ENCODE measurements around the gene UBE2D2.

Gene UBE2D2

GRCh38 chr5:139561655-139562451, 714 bp downstream of the UBE2D2 start:
- peak; percentile 60 for ATAC-seq
- TF ChIP-seq CSRNP3 (CRISPR knock-in tag; IDR thresholded peaks at IDR 0.05) = no peak
- TF ChIP-seq PATZ1 (CRISPR knock-in tag; IDR thresholded peaks at IDR 0.05; ENCODE audit: borderline replicate concordance) = no peak
- TF ChIP-seq TCF4 (CRISPR knock-in tag; IDR thresholded peaks at IDR 0.05; ENCODE audit: borderline replicate concordance) = no peak
- no peak for TF ChIP-seq ISL1 (CRISPR knock-in tag; IDR thresholded peaks at IDR 0.05)
- TF ChIP-seq RARB (CRISPR knock-in tag; IDR thresholded peaks at IDR 0.05) = no peak
- no peak for TF ChIP-seq ZFP3 (CRISPR knock-in tag; IDR thresholded peaks at IDR 0.05)
- no peak for TF ChIP-seq POU6F1 (CRISPR knock-in tag; IDR thresholded peaks at IDR 0.05; ENCODE audit: borderline replicate concordance, low read depth)
- no peak for TF ChIP-seq CSDC2 (CRISPR knock-in tag; IDR thresholded peaks at IDR 0.05)
- no peak for TF ChIP-seq OSR1 (CRISPR knock-in tag; IDR thresholded peaks at IDR 0.05)
- TF ChIP-seq ZNF70 (CRISPR knock-in tag; IDR thresholded peaks at IDR 0.05) = no peak
- no peak for TF ChIP-seq ZNF8 (CRISPR knock-in tag; IDR thresholded peaks at IDR 0.05)
- TF ChIP-seq BACH2 (CRISPR knock-in tag; IDR thresholded peaks at IDR 0.05; ENCODE audit: borderline replicate concordance) = no peak
- no peak for TF ChIP-seq CREB5 (CRISPR knock-in tag; IDR thresholded peaks at IDR 0.05; ENCODE audit: low read depth)
- no peak for TF ChIP-seq ZNF565 (CRISPR knock-in tag; conservative IDR thresholded peaks at IDR 0.05; ENCODE audit: low read depth)
- no peak for TF ChIP-seq ESRRG (CRISPR knock-in tag; IDR thresholded peaks at IDR 0.05)
- no peak for TF ChIP-seq ZFP30 (CRISPR knock-in tag; IDR thresholded peaks at IDR 0.05)
- TF ChIP-seq ZC3H10 (CRISPR knock-in tag; IDR thresholded peaks at IDR 0.05) = no peak
- TF ChIP-seq PPARA (CRISPR knock-in tag; IDR thresholded peaks at IDR 0.05; ENCODE audit: borderline replicate concordance) = no peak
- no peak for TF ChIP-seq TOX (CRISPR knock-in tag; IDR thresholded peaks at IDR 0.05; ENCODE audit: borderline replicate concordance)

- TF ChIP-seq PATZ1 (CRISPR knock-in tag; IDR thresholded peaks at IDR 0.05; ENCODE audit: borderline replicate concordance) (no peak), TSHZ2 (CRISPR knock-in tag; IDR thresholded peaks at IDR 0.05) (no peak), BACH2 (CRISPR knock-in tag; IDR thresholded peaks at IDR 0.05; ENCODE audit: borderline replicate concordance) (no peak), ZNF8 (CRISPR knock-in tag; IDR thresholded peaks at IDR 0.05) (no peak), ISL1 (CRISPR knock-in tag; IDR thresholded peaks at IDR 0.05) (no peak), TOX (CRISPR knock-in tag; IDR thresholded peaks at IDR 0.05; ENCODE audit: borderline replicate concordance) (no peak), PPARA (CRISPR knock-in tag; IDR thresholded peaks at IDR 0.05; ENCODE audit: borderline replicate concordance) (no peak), RARB (CRISPR knock-in tag; IDR thresholded peaks at IDR 0.05) (no peak)
- no peak for ATAC-seq
Observed at GRCh38 chr5:139562847-139563246, 1.7 kb downstream of the UBE2D2 start.

Measured in SK-N-SH treated with all-trans-retinoic acid at 6 μM for 48 hours (cell line).